Suprapubic skin (tissue), 4 donors: ENCODE measurements around the gene RGL3.

Source experiments
- CTCF ChIP-seq, 2 donors: fragments of 200-600 bp in 1 of 2; fragments of 450-650 bp in 1 of 2; sonication (generic) in 1 of 2; IDR thresholded peaks; one replicate each; pipeline ENCODE4 v1.5.1; 2016 to 2019; ENCODE audit warnings: antibody characterized with exemption in 2 of 2, mild to moderate bottlenecking in 1 of 2, moderate library complexity in 1 of 2
- POLR2A ChIP-seq, 2 donors: fragments of 450-650 bp; IDR thresholded peaks; one replicate each; pipeline ENCODE4 v1.6.1; 2017; ENCODE audit warnings: antibody characterized with exemption in 2 of 2, mild to moderate bottlenecking in 2 of 2, moderate library complexity in 2 of 2
- POLR2AphosphoS5 ChIP-seq, 3 donors: sonication (generic); formaldehyde crosslinking; IDR thresholded peaks; one replicate each; pipeline ENCODE4 v1.6.1; 2017; ENCODE audit warnings: antibody characterized with exemption in 3 of 3

- TF ChIP-seq POLR2AphosphoS5 (IDR thresholded peaks at IDR 0.05) (no peak), POLR2A (IDR thresholded peaks at IDR 0.05) (no peak), CTCF (IDR thresholded peaks at IDR 0.05) (no peak)
Observed at GRCh38 chr19:11370744-11371143, 48.4 kb downstream of the RGL3 start.
